ENCODE results near the gene ZNF888. TPM values are rescaled to one million over a fixed set of nuclear protein-coding genes. Genes with fewer than 3 reads are reported as not detected.
A peak's percentile ranks its signal among the peaks of the same experiment; 100 is the strongest.
"Not testable (repeated sequence)": the region's sequence is repeated elsewhere in the genome, so short reads cannot be mapped to it uniquely, and the experiment has no call there.

ZNF888 gene
- total RNA-seq (2014; rRNA removed; shearing (Covaris generic)) = 6.6 and 7.8 TPM in 2 replicates

GRCh38 chr19:52922841-52923777 is at the start of gene ZNF888:
Gene ZNF888, minus strand, starts transcription at chr19:52923428. Its CDS starts 5,555 bp downstream, at chr19:52917873.
- peak; percentile 70 for DNase-seq (ENCODE audit: low spot score)

GRCh38 chr19:52967772-52968171 is 44.5 kb upstream of the ZNF888 start:
- no peak for DNase-seq (ENCODE audit: low spot score)

GRCh38 chr19:52963247-52963618 is 40.0 kb upstream of the ZNF888 start:
- no peak for DNase-seq (ENCODE audit: low spot score)

GRCh38 chr19:52962394-52963246 is 39.4 kb upstream of the ZNF888 start, which contains the start of gene ZNF816:
Gene ZNF816, minus strand, starts transcription at chr19:52962881. Its CDS starts 6,792 bp downstream, at chr19:52956089.
- DNase-seq (ENCODE audit: low spot score) = peak; percentile 89

GRCh38 chr19:52961981-52962380 is 38.8 kb upstream of the ZNF888 start:
- no peak for DNase-seq (ENCODE audit: low spot score)

GRCh38 chr19:52959613-52960295 is 36.5 kb upstream of the ZNF888 start:
- DNase-seq (ENCODE audit: low spot score) = no peak

GRCh38 chr19:52957591-52957990 is 34.4 kb upstream of the ZNF888 start:
- no peak for DNase-seq (ENCODE audit: low spot score)

GRCh38 chr19:52956917-52957316 is 33.7 kb upstream of the ZNF888 start:
- DNase-seq (ENCODE audit: low spot score) = no peak

GRCh38 chr19:52949422-52949821 is 26.2 kb upstream of the ZNF888 start:
- DNase-seq (ENCODE audit: low spot score) = no peak

- DNase-seq (ENCODE audit: low spot score) = no peak
Measured at GRCh38 chr19:52948025-52948770, 25.0 kb upstream of the ZNF888 start.

GRCh38 chr19:52946322-52947310 is 23.4 kb upstream of the ZNF888 start:
- DNase-seq (ENCODE audit: low spot score) = no peak

- DNase-seq (ENCODE audit: low spot score) = no peak
Measured at GRCh38 chr19:52945652-52946321, 22.6 kb upstream of the ZNF888 start.

GRCh38 chr19:52944703-52945493 is 21.7 kb upstream of the ZNF888 start:
- DNase-seq (ENCODE audit: low spot score) = not testable (repeated sequence)

GRCh38 chr19:52943884-52944643 is 20.8 kb upstream of the ZNF888 start:
- no peak for DNase-seq (ENCODE audit: low spot score)

GRCh38 chr19:52943134-52943883 is 20.1 kb upstream of the ZNF888 start:
- no peak for DNase-seq (ENCODE audit: low spot score)

- DNase-seq (ENCODE audit: low spot score) = peak; percentile 83
Measured at GRCh38 chr19:52942386-52943133, 19.3 kb upstream of the ZNF888 start.

Measured in A172 (cell line).